GM18951 (cell line): Measurements from ENCODE around the gene SLC30A4.

Source experiments
- POLR2A ChIP-seq: IDR thresholded peaks from 4 replicates; pipeline ENCODE4 v1.6.1; 2011; ENCODE audit warnings: mild to moderate bottlenecking; ENCODE audit not compliant: insufficient read length, insufficient read depth; ENCODE audit errors: extremely low read depth
- in situ Hi-C: fragments of 300-500 bp; cut with MboI; formaldehyde crosslinking; loops from one replicate; pipeline ENCODE4 v1.12.0; 2022; ENCODE audit warnings: low sequenced_read_pairs, mixed read lengths, inconsistent platforms; ENCODE audit not compliant: unreplicated experiment

SLC30A4 gene

DNA sequence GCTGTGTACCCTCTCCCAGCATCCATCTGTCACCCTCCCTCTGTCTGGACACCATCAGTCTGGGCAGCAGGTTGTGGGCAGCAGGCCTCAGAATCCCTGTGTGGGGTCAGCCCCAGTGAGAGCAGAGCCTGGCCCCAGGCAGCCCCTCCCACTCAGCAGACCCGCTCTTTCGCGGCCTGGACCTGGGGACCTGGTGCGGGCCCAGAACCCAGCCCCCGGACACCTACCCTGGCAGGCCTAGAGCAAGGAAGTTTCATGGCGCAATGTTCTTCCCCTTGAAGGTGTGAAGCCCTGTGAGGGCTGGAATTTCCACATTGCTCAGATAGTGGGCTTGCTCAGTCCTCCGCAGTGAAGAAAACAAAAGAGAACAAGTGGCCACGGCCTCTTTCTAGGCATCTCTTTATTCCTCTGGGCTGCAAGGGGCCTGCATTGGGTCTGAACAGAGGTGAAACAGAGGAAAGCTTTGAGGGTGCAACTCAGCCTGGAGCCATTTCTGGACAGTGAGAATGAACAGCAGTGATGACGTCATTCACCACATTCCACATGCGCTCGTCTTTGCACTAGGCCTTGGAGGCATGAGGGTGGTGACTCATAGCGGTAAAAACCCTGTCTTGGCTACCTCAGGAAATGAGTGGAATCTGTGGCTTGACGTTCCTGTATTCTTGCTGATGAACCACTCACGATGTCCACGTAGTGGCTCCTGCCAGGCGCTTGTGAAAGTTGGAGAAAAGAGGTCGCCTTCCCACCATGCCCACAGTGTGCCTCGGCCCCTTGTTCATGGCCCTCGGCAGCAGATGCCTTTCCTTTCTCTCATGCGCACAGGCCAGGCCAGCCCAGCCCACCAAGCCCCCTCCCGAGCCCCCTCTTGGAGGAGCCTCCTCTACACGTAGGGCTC, 66.1 kb downstream of the SLC30A4 start:
- in situ Hi-C loops, result loop anchor here (5.0 kb wide), 1 partner anchor 156 kb away; no protein-coding TSS in a partner anchor

DNA sequence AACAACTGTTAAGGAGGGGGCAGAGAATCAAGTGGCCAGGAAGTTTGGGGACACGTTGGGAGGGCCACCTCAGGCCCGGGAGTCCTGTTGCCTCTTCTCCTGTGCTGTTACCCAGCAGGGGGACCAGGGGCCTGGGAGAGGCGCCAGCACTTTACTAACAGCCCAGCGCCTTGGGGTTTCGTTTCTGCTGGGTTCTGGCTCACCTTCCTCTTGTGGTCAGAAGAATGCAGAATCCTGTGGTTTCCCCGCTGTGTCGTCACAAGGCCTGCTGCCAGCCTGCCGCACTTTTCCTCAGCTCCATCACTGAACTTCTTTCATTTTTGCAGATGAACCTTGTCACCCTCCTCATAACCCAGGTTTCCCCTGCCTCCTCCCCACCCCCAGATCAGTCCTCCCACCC, 67.7 kb downstream of the SLC30A4 start:
- in situ Hi-C loops, result loop anchor here (5.0 kb wide), 1 partner anchor 157 kb away; no protein-coding TSS in a partner anchor
- TF ChIP-seq POLR2A, result no peak

More for the DNA sequence above, 66.1 kb downstream of the SLC30A4 start:
- no peak for TF ChIP-seq POLR2A

GRCh38 chr15:45451265-45451664, 71.3 kb downstream of the SLC30A4 start:
- TF ChIP-seq POLR2A, result no peak
- in situ Hi-C loops, result no loop called here

DNA sequence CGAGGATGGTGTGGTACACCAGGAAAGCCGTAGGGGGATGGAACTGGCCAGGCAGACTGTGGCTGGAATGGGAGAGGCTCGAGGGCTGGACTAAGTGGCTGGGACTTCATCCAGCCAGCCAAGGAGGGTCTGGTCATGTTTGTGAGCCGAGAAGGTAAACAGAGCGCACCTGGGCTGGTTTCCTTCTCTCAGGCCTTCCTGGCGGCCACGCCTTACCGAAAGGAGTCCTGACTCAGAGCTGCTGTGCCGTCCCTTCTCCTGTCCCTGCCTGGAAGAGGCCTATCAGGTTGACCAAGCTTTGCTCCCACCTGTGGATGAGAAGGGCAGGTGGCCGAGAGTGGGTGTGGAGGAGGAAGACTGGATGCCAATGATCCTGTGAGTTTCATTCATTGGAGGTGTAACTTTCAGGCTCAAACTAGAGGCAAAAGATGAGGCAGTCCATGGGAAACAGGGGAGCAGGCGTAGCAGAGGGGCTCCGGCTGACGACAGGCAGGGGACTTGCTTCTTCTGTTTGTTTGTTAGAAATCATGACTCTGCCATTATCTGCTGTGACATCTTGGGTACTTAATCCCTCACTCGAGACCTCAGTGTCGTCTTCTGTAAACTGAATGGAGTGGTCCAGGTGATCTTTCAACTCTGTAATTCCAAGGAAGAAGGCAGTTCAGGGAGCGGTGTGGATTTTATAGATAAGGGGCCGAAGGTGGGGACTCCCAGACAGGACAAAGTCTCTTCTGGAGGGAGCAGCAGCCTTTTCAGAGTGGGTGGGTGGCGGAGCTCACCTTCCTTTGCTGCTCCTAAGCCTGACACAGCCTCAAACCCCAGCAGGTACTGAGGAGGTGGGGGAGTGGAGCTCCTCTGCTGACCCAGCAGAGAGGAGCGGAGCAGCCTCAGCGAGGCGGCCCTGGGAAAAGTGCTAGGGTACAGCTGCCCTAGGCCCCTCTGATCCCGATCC, 72.4 kb downstream of the SLC30A4 start:
- TF ChIP-seq POLR2A, result no peak
- in situ Hi-C loops, result no loop called here

DNA sequence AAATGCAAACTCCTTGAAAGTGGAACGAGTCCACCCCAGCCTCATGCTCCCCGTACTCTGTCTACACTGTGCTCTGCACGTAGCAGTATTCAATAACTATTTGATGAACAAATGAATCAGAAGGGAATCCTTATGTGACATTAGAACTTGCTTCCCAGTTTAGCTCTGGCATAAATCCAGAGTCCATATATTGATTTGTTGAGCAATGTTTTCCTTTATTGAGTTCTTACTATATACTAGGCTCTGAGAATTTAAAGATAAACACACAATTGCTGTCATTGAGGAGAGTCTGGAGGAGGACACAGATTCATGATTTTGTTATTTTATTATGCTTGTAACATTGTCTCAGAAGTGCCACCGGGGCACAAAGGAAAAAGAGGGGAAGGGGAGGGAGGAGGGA, 73.2 kb downstream of the SLC30A4 start:
- TF ChIP-seq POLR2A, result no peak
- in situ Hi-C loops, result no loop called here

DNA sequence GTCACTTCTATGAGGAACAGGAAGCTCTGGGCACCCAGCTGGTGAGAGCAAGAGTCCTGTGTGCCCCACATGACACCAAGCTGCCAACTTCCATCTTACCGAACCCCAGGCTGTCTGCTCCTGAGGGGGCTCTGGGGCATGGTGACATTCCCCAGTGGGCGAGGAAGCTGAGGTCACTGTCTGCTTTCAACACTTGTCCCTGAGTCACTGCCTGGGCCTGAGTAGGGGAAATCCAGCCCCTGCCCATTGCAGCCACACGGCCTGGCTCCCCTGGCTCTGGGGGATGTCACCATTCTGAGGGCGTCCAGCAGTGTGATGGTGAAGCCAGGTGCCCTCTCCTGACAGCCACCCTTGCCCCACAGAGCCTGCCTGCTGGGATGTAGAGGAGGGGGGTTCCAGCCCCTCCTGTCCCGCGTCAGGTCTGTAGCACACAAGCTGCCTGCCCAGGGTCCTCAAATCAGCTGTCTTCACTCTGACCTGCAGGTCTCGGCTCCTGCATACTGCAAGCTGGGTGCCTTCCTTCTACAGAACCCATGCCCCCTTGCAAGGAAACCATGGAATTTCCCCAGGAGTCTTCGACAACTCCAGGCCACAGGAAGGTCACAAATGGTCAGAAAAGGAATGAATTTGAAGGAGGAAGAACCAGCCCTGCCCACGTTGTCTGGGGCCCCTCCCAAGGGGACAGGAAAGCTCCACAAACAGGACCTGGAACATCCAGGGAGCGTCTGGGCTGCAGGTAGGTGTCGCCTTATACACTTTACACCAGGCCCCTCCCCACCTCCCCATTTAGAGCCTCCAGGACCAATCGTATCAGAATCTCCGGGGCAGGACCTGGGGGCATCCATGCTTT, 74.3 kb downstream of the SLC30A4 start:
- in situ Hi-C loops, result no loop called here
- TF ChIP-seq POLR2A, result no peak

DNA sequence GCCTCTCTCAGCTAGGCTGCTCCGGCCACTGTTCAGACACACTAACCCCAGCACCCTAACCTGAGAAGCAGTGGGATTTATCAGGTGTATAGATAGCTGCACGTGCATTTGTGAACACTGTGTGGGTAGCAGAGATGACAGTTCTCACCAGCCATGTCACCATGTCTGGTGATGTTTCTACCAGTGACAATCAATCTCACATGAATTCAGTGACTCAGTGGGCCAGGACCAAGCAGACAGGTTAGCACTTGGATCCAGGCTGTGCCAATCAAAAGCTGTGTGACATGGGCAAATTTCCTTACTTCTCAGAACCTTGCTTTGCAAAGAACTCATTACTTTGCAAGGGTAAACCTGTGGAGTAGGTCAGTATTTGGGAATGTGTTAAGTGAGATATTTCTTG, 78.9 kb downstream of the SLC30A4 start:
- in situ Hi-C loops, result no loop called here

DNA sequence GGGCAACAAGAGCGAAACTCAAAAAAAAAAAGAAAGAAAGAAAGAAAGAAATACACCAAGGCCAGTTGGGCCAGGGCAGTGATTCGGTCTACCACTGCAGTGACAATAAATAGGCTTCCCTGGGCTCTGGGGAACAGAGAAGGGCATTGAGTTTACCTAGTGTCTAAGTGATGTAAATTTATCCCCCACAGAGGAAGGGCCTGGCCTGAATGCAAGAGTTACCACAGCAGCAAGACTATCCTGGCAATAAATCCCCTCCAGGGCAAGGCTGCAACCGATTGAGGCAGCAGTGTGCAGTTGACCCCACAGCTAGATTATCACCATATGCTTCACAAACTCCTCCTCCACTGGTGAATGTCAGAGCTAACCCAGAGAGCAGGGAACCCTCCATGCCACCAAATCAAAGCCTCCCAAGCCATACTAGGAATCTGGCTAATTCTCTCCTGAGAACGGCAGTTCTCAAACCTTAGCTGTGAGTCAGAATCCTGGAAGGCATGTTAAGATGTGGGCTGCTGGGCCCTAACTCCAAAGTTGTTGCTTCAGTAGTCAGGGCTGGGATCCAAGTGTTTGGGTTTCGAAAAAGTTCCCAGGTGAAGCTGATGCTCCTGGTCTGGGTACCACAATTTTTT, 79.9 kb downstream of the SLC30A4 start:
- in situ Hi-C loops, result no loop called here
- no peak for TF ChIP-seq POLR2A

More for the DNA sequence above, 78.9 kb downstream of the SLC30A4 start:
- no peak for TF ChIP-seq POLR2A

GRCh38 chr15:45441686-45442085, 80.9 kb downstream of the SLC30A4 start:
- in situ Hi-C loops, result no loop called here

DNA sequence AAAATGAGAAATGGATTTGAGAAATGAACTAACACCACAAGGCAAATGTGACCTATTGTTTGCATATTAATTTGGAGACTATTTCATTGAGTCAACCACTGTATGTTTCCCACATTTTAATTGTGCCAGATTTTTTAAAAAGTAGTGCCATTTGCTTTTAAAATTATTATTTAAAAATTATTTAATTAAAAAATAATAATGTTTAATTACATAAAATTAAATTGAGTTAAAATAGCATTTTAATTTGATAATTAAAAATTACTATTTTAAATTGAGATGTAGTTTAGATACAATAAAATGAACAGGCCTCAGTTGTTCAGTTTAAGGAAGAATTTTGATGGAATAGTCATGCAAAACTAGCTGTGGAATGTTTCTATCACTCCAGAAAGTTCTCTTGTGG, 81.5 kb downstream of the SLC30A4 start:
- no peak for TF ChIP-seq POLR2A
- in situ Hi-C loops, result no loop called here

More at GRCh38 chr15:45441686-45442085, 80.9 kb downstream of the SLC30A4 start:
- no peak for TF ChIP-seq POLR2A

DNA sequence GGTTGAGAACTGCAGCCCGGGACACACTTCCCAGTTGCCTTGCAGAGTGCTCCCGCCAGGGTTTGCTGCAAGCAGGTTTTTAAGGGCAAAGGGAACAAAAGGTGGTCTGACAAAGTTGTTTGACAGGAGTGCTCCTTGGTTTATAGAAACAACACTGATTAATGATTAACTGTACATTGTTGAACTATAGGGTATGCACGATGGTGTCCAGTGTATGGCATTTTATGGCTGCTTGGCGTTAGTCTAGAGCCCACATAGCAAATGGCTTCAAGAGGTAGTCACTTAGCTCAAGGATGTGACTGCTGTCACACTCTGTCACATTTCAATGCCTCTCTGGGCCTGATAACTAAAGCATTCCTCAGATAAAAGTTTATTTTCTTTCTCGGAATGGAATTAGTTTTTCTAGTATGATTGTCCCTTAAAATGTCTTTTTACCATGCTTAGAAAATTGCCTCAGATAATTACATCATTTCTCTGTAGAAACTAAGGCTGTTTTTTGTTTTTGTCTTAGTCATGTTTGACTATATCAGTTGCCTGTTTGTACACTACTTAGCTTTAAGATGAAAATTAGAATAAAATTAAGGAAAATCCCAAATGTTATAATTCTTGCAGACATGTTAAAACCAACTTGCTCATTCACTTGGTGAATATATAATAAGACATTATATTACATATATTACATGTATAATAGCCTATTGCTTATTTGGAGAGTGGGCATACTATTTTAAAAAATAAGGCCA, 82.9 kb downstream of the SLC30A4 start:
- in situ Hi-C loops, result no loop called here
- TF ChIP-seq POLR2A, result no peak
